GM23248 (cell line): ENCODE data around the gene NGEF.

Experiments
- EZH2 ChIP-seq: fragments of 200-600 bp; sonication (generic); IDR thresholded peaks from 2 replicates; pipeline ENCODE4 v1.6.1; 2018; ENCODE audit warnings: antibody characterized with exemption, mild to moderate bottlenecking; ENCODE audit not compliant: insufficient read depth, poor library complexity, severe bottlenecking
- EZH2phosphoT487 ChIP-seq: fragments of 200-600 bp; sonication (generic); IDR thresholded peaks from 2 replicates; pipeline ENCODE4 v1.6.1; 2018; ENCODE audit warnings: antibody characterized with exemption, moderate library complexity, mild to moderate bottlenecking, low read depth; ENCODE audit not compliant: insufficient read depth

DNA sequence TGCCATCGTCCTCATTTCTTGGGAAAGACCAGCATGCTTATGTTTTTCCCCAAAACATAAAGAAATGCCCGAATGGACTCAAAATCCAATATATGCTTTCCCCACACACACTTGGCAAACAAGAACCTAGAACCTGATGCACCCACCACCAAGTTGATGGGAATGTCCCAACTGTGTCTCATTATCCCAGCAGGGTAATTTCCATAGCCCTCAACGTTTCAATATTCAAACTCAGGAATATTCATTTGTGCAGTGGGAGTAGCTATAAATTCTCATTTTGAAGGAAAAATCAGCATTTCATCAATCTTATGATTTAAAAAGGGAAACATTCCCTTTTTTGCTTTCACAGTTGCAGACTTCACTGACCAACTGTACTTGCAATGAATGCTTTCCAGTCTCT is 92.3 kb downstream of the NGEF start:
- no peak for TF ChIP-seq EZH2
- TF ChIP-seq EZH2phosphoT487, result no peak
